HEK293 (cell line): Measurements from ENCODE around the gene UBA3.

Experiments used
- CTCF ChIA-PET: fragments of 350-600 bp; formaldehyde crosslinking; extraction: SDS; loops from one replicate; lab custom pipeline; 2021; ENCODE audit warnings: antibody characterized with exemption; lab: Yijun Ruan, JAX
- POLR2A ChIA-PET: fragments of 300-600 bp; formaldehyde crosslinking; extraction: SDS; loops from one replicate; lab custom pipeline; 2020; ENCODE audit warnings: antibody characterized with exemption, inconsistent platforms; lab: Yijun Ruan, JAX
- H3K27ac ChIP-seq: fragments of 200-500 bp; sonication (Bioruptor generic); 2 replicates; pipeline ENCODE4 v1.5.1; 2014; ENCODE audit warnings: low read depth, low read length, control low read depth, inconsistent platforms; ENCODE audit errors: extremely low read depth
- H3K36me3 ChIP-seq, 2 experiments: fragments of 200-500 bp in 1 of 2; sonication (Bioruptor generic) in 1 of 2; 1 replicate in 1 of 2; 2 replicates in 1 of 2; pipeline ENCODE4 v1.5.1; 2014 to 2017; ENCODE audit warnings: inconsistent platforms in 2 of 2, low read length in 2 of 2; ENCODE audit not compliant: control insufficient read depth in 2 of 2, insufficient read depth in 1 of 2
- H3K4me1 ChIP-seq: fragments of 200-500 bp; sonication (Bioruptor generic); 2 replicates; pipeline ENCODE4 v1.5.1; 2014; ENCODE audit warnings: mild to moderate bottlenecking, low read length, inconsistent platforms; ENCODE audit not compliant: control insufficient read depth, insufficient read depth
- H3K4me3 ChIP-seq: 2 replicates; pipeline ENCODE4 v1.5.1; 2011; ENCODE audit warnings: low read depth, mild to moderate bottlenecking, control low read depth, low read length, moderate library complexity
- H3K9me3 ChIP-seq: fragments of 200-500 bp; sonication (Bioruptor generic); 2 replicates; pipeline ENCODE4 v1.5.1; 2014; ENCODE audit warnings: low read depth, low read length, inconsistent platforms; ENCODE audit not compliant: control insufficient read depth, insufficient read depth
- PRDM10 ChIP-seq: fragments of 450-650 bp; formaldehyde crosslinking; IDR thresholded peaks from 2 replicates; pipeline ENCODE4 v1.5.1; 2016; ENCODE audit warnings: missing biosample characterization, missing genetic modification characterization
- TRIM28 ChIP-seq: IDR thresholded peaks from 2 replicates; pipeline ENCODE4 v1.6.1; 2011; ENCODE audit warnings: low read length, control low read depth, borderline replicate concordance
- YY1 ChIP-seq: fragments of 450-650 bp; formaldehyde crosslinking; IDR thresholded peaks from 2 replicates; pipeline ENCODE4 v1.5.1; 2018; ENCODE audit warnings: missing biosample characterization, missing genetic modification characterization
- ZBTB17 ChIP-seq: fragments of 450-650 bp; formaldehyde crosslinking; IDR thresholded peaks from 2 replicates; pipeline ENCODE4 v1.5.1; 2016; ENCODE audit warnings: missing biosample characterization, missing genetic modification characterization
- ZBTB48 ChIP-seq: fragments of 450-650 bp; formaldehyde crosslinking; IDR thresholded peaks from 2 replicates; pipeline ENCODE4 v1.5.1; 2016; ENCODE audit warnings: missing biosample characterization, missing genetic modification characterization
- ZNF121 ChIP-seq: fragments of 450-650 bp; formaldehyde crosslinking; IDR thresholded peaks from 2 replicates; pipeline ENCODE4 v1.5.1; 2016; ENCODE audit warnings: missing biosample characterization, missing genetic modification characterization
- ZNF155 ChIP-seq: fragments of 450-650 bp; formaldehyde crosslinking; IDR thresholded peaks from 2 replicates; pipeline ENCODE4 v1.5.1; 2016; ENCODE audit warnings: missing biosample characterization, missing genetic modification characterization
- ZNF157 ChIP-seq: fragments of 450-650 bp; formaldehyde crosslinking; IDR thresholded peaks from 2 replicates; pipeline ENCODE4 v1.5.1; 2016; ENCODE audit warnings: missing biosample characterization, missing genetic modification characterization
- ZNF184 ChIP-seq: fragments of 450-650 bp; IDR thresholded peaks from 2 replicates; pipeline ENCODE4 v1.5.1; 2018; ENCODE audit warnings: missing biosample characterization, mild to moderate bottlenecking, missing genetic modification characterization
- ZNF26 ChIP-seq: fragments of 450-650 bp; formaldehyde crosslinking; IDR thresholded peaks from 2 replicates; pipeline ENCODE4 v1.5.1; 2016; ENCODE audit warnings: missing biosample characterization, missing genetic modification characterization
- ZNF335 ChIP-seq: fragments of 450-650 bp; formaldehyde crosslinking; conservative IDR thresholded peaks from 2 replicates; pipeline ENCODE4 v1.5.1; 2016; ENCODE audit warnings: missing biosample characterization, missing genetic modification characterization
- ZNF394 ChIP-seq: fragments of 450-650 bp; formaldehyde crosslinking; IDR thresholded peaks from 2 replicates; pipeline ENCODE4 v1.5.1; 2016; ENCODE audit warnings: missing biosample characterization, missing genetic modification characterization, mild to moderate bottlenecking, moderate library complexity, borderline replicate concordance
- ZNF398 ChIP-seq: fragments of 450-650 bp; formaldehyde crosslinking; IDR thresholded peaks from 2 replicates; pipeline ENCODE4 v1.5.1; 2017; ENCODE audit warnings: missing biosample characterization, missing genetic modification characterization
- ZNF426 ChIP-seq: fragments of 450-650 bp; formaldehyde crosslinking; IDR thresholded peaks from 2 replicates; pipeline ENCODE4 v1.5.1; 2017; ENCODE audit warnings: missing biosample characterization, missing genetic modification characterization, mild to moderate bottlenecking, inconsistent platforms, moderate library complexity
- ZNF514 ChIP-seq: fragments of 450-650 bp; formaldehyde crosslinking; IDR thresholded peaks from 2 replicates; pipeline ENCODE4 v1.5.1; 2016; ENCODE audit warnings: missing biosample characterization, missing genetic modification characterization
- ZNF600 ChIP-seq: fragments of 450-650 bp; formaldehyde crosslinking; IDR thresholded peaks from 2 replicates; pipeline ENCODE4 v1.5.1; 2016; ENCODE audit warnings: missing biosample characterization, missing genetic modification characterization
- ZNF639 ChIP-seq: fragments of 450-650 bp; formaldehyde crosslinking; IDR thresholded peaks from 2 replicates; pipeline ENCODE4 v1.5.1; 2016; ENCODE audit warnings: missing biosample characterization, missing genetic modification characterization
- ZNF768 ChIP-seq: fragments of 450-650 bp; formaldehyde crosslinking; IDR thresholded peaks from 2 replicates; pipeline ENCODE4 v1.5.1; 2018; ENCODE audit warnings: missing biosample characterization, mild to moderate bottlenecking, missing genetic modification characterization
- ZSCAN23 ChIP-seq: fragments of 450-650 bp; formaldehyde crosslinking; IDR thresholded peaks from 2 replicates; pipeline ENCODE4 v1.5.1; 2016; ENCODE audit warnings: missing biosample characterization, missing genetic modification characterization

Gene UBA3

GRCh38 chr3:69090021-69090420 is 9.9 kb upstream of the UBA3 start:
- peaks cover 4% of the 10 kb centered on the region; the same call in 1 of the 2 replicates for H3K4me1 ChIP-seq
- POLR2A ChIA-PET, result no interaction called here

GRCh38 chr3:69088063-69088462 is 7.9 kb upstream of the UBA3 start:
- Histone ChIP-seq H3K27ac (no peak overlapping the region), H3K36me3 (peaks cover 0 to 7% of the 10 kb centered on the region in 2 experiments; a peak in 1 of 3 replicates), H3K4me3 (no peak overlapping the region), H3K4me1 (peaks cover 4% of the 10 kb centered on the region; the same call in 1 of the 2 replicates), H3K9me3 (no peaks in the 10 kb centered on the region)
- CTCF ChIA-PET, result no interaction called here
- TF ChIP-seq ZBTB48 (tag by site-specific recombination) (peak; percentile 48; the same call in 1 of the 2 replicates), PRDM10 (tag by site-specific recombination) (peak; percentile 94), ZNF600 (tag by site-specific recombination) (peak; percentile 93), ZNF514 (tag by site-specific recombination) (no peak), ZNF157 (tag by site-specific recombination) (no peak)
- POLR2A ChIA-PET, result no interaction called here

More at GRCh38 chr3:69090021-69090420, 9.9 kb upstream of the UBA3 start:
- TF ChIP-seq ZBTB17 (peak; percentile 59; the same call in 1 of the 2 replicates), ZNF26 (no peak)
- Histone ChIP-seq H3K36me3 (peaks cover 0 to 20% of the 10 kb centered on the region in 2 experiments; a peak in 1 of 3 replicates), H3K27ac (no peak overlapping the region), H3K9me3 (no peaks in the 10 kb centered on the region), H3K4me3 (no peak overlapping the region)
- CTCF ChIA-PET, result interaction anchor here (0.7 to 1.2 kb wide), 2 partner anchors 31 to 267 kb away, joined by 3 to 5 read pairs; no protein-coding TSS in a partner anchor

- POLR2A ChIA-PET, result interaction anchor here (0.7 kb wide), 1 partner anchor 43 kb away, joined by 4 read pairs; no protein-coding TSS in a partner anchor
- Histone ChIP-seq H3K9me3 (no peaks in the 10 kb centered on the region), H3K36me3 (peaks cover 0 to 7% of the 10 kb centered on the region in 2 experiments; a peak in 1 of 3 replicates), H3K4me1 (peaks cover 3% of the 10 kb centered on the region; the same call in 1 of the 2 replicates)
- TF ChIP-seq ZNF184 (tag by site-specific recombination) (no peak), ZNF426 (tag by site-specific recombination) (no peak), ZNF394 (no peak), ZNF121 (peak; percentile 77; the same call in 1 of the 2 replicates), ZNF155 (no peak), ZNF639 (tag by site-specific recombination) (no peak), ZNF398 (tag by site-specific recombination) (no peak), YY1 (tag by site-specific recombination) (no peak), ZSCAN23 (tag by site-specific recombination) (no peak), ZNF335 (tag by site-specific recombination) (peak; percentile 43; the same call in 1 of the 2 replicates), ZNF768 (tag by site-specific recombination) (no peak), TRIM28 (no peak)
- TF ChIP-seq, all 188 proteins: peak for 2
- CTCF ChIA-PET, result no interaction called here
- H3K27ac ChIP-seq, result no peak overlapping the region; the same call in 1 of the 2 replicates
- no peak overlapping the region for H3K4me3 ChIP-seq
Measured at GRCh38 chr3:69087030-69087791, 7.0 kb upstream of the UBA3 start.
